ENCODE data around the gene UGP2.
A peak's percentile ranks its signal among the peaks of the same experiment; 100 is the strongest.

Gene UGP2

DNA sequence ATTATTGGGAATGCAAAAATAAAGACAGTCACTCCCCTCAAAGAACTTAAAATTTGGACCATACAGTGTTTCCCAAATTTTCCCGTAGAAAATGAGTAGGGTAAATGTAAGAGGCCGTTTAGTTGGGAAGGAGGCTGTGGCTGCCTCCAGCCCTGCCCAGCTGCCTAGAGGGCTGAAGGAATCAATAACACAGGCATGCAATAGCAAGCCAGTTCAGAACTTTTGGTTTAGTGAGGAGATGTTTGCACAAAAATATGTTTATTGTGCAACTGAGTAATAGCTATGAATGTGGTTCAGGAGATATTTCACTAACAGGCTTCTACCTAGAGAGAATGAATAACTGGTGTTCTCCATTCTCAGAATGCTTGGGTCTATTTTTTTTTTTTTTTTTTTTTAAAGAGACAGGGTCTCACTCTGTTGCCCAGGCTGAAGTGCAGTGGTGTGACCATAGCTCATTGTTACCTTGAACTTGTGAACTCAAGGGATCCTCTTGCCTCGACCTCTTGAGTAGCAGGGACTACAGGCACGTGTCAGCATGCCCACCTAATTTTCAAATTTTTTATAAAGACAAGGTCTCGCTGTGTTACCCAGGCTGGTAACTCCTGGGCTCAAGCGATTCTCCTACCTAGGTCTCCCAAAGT, 23.6 kb downstream of the UGP2 start:
- DNase-seq (ENCODE audit: low read depth in 2 of 2) = peak in 1 of 2 experiments; percentile 25

DNA sequence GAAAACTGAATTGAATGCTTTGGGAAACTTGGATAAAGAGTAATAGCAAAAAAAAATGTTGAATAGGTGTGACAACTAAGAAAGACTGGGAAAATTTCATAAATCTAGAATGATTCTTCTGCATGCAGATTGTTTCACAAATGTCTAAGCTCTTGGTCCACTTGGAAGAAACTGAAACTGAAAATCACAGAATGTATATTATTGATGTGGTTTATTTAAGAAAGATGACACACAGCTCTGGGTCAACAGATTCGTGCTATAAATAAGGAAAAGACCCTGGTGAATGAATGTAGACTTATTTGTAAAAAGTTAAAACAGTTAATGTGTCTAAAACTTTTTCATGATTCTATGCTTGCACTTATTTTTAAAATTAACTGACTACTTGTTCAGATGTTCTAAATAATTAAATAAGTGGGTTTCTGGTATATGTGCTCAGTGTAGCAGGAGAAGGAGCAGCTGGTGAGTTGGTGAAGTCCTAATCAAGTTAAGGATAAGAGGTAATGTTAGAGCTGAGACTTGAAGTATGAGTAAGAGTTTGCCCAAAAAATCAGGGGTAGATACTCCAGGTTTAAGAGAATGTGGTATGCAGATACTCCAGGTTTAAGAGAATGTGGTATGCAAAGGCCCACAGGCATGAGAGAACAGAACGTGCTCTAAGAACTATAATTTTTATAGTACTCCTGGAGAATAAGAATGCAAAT, 24.5 kb downstream of the UGP2 start:
- DNase-seq (ENCODE audit: low read depth in 2 of 2) = no peak

DNA sequence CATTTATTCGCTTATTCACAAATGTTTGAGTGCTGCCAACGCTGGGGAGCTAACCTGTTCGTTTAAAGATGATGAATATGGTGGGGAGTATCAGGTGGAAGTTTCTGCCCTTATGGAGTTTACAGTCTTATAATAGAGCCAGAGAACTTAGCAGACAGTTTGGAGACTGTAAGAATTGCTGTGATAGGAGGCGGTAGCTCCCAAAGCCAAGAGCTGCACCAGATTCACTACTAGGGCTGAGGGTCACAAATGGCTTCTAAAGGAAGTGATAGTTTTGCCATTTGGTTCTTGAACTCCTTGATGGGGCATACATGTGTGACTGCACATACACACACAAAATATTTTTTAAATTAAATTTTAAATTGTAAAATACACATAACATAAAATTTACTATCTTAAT, 29.0 kb downstream of the UGP2 start:
- no peak for DNase-seq (ENCODE audit: low read depth in 2 of 2)

DNA sequence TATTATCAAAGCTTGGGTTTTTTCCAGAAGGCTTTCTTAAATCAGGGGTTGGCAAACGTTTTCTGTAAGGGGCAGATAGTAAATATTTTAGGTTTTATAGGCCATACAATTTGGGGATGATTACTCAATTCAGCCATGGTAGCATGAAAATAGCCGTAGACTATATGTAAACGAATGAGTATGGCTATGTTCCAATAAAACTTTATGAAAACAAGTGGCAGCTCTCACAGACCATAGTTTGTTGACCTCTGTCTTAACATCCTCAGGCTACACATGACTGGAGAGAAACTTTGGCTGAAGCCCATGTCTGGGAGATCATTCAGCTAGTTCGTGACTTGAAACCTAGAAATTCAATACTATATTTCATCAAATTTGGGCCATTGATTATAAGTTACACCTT, 30.2 kb downstream of the UGP2 start:
- DNase-seq (ENCODE audit: low read depth in 2 of 2) = no peak

DNA sequence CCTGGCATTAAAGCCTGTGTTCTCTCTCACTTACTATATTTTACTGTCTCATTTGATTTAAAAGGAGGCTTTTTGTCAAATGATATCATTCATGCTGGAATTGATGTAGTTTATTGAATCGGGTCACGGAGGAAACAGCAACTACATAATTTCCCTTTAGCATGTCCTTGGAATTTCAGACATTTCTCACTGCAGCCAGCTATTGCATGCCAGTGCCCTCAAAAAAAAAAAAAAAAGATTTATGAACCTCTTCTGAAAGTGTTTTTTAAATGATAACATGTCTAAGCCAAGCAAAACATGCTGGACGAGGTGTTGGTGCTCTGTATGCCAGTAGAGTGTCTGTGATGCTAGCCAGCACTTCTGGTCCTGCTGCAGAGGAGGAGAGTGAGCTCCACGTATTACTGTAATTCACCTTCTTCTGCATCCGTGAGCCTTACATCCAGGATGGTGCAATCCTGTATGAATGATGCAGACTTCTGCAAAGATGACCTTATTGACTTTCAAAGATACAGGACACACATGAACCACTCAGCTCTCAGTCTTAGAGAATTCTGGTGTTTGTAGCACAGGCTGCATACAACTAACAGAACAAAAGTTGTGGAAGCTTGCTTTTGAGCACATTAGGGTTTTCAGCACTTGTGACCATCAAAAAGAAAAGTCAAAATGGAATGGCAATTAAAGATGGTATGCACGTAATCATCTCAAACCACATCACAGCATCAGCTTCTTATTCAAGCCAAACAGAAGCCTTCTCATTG, 31.1 kb downstream of the UGP2 start:
- DNase-seq (ENCODE audit: low read depth in 2 of 2) = no peak

DNA sequence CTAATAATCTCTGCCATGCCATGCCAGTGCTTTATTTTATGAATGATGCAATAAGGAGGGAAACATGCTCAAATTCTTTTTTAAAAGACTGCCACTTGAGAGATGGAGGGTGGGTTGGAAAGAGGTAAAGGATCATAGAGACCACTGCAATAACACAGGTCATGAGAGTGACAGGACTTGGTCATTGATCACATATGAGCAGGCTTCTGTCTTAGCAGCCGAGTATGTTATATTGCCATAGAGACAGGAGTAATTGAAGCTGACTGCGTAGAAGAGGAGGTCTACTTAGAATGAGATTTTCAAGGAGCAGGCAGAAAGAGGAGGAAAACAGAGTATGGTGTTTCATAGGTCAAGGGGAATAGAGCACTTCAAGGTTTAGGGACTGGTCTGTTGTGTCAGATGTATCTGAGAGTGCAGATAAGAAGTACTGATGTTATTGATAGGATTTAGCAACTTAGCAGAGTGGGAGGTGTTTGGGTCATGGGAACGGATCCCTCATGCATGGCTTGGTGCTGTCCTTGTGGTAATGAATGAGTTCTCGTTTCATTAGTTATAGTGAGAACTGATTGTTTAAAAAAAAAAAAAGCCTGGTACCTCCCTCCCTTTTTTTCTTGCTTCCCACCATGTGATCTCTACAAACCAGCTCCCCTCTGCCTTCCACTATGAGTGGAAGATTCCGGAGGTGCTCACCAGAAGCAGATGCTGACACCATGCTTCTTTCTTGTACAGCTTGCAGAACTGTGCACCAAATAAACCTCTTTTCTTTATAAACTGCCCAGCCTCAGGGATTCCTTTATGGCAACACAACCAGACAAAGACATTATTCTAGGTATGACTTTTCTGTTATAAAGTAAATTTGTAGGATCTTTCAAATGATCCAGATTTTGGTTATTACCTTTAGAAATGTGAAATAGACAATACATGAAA, 32.8 kb downstream of the UGP2 start:
- DNase-seq (ENCODE audit: low read depth in 2 of 2) = no peak

DNA sequence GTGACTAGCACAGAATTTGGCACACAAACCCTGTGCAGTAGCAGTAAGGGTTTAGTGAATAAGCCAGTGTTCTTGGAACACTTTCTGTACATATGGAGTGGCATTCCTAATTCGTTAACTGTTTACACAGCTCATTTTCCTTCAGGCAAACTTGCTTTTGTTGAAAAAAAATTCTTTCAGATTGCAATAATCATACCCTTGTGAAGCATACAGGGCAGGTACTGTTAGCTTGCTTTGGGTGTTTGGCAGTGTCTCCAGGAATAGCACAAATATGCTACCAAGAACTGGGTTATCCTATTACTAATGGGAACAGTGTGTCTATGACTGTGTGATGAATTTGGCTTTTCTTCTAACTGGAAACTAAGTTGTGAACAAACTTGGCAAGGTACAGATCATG, 33.4 kb downstream of the UGP2 start:
- DNase-seq (ENCODE audit: low read depth in 2 of 2) = no peak

DNA sequence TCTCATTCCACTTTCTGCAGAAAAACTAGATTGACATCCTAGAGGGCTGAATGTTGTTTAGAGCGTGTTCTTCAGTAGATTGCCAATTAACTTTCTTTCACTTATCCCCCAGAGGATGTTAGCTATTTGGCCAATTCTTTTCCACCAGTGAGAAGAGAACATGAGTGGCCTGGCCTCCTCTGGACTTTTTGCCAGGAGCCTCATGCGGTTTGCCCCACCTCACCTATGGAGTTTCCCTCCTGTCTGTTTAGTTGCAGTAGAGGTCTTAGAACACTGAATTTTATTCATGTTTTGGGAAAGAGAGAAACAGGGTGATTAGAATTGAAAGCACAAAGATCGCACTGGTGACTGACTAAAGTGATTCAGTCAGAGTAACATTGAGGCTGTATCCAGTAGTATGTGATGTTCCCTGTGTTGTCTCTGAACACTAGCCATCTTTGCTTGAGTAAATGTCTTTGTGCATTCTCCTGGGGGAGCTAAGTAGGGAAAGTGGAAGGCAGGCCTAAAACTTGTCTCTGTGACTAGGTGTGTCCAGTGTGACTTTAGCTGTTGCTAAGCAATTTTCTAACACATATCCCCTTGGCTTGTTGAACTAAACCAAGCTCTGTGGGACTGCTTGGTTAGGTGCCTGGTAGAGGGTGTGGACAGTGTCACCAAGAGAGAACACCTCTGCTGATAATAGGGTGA, 34.0 kb downstream of the UGP2 start:
- DNase-seq (ENCODE audit: low read depth in 2 of 2) = no peak

DNA sequence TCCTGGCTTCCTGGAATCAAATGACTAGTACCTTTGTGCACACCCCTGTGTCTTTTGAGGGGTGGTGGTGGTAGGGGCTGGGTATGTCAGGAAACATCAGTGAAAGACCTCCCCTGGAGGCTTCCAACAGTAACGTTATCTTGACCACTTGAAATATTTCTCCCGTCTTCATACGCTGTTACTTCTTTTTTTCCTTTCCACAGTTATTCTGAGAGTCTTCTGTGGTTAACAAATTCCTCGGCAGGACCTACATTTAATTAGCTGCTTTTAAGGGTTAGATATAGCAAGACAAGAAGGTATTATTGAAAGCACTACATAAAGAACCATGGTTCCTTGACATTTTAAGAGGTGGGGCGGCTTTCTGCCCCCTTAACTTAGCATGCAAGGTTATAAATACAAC, 34.6 kb downstream of the UGP2 start:
- no peak for DNase-seq (ENCODE audit: low read depth in 2 of 2)

DNA sequence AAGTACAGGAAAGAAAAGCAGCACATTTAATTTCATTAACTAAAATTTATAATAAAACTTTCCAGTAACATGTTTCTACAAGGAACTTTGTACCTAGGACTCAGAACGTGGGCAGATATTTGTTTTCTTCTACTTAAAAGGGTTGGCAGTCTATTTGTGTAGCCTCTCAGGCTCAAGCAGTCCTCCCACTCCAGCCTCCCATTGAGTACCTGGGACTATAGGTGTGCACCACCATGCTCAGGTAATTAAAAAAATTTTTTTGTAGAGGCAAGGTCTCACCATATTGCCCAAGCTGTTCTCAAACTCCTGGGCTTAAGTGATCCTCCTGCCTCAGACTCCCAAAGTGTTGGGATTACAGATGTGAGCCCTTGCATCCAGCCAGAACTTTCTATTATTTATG, 36.8 kb downstream of the UGP2 start:
- no peak for DNase-seq (ENCODE audit: low read depth in 2 of 2)

DNA sequence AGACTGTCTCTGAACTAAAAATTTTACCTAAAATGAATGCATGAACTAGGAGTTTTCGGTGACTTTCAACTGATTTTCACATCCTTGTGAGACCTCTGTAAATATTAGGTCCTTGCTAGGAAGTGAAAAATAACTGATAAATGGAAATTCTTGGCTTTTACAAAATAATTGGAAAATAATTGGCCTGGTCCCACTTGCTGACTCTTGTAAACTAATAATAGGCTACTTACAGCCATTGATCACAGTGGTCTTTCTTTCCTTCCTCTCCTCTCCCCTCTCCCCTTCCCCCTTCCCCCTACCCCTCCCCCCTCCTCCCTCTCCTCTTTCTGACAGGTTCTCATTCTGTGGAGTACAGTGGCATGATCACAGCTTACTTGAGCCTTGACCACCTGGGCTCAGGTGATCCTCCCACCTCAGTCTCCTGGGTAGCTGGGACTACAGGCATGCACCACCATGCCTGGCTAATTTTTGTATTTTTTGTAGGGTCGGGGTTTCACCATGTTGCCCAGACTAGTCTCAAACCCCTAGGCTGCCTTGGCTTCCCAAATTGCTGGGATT, 38.3 kb downstream of the UGP2 start:
- DNase-seq (ENCODE audit: low read depth in 2 of 2) = no peak

DNA sequence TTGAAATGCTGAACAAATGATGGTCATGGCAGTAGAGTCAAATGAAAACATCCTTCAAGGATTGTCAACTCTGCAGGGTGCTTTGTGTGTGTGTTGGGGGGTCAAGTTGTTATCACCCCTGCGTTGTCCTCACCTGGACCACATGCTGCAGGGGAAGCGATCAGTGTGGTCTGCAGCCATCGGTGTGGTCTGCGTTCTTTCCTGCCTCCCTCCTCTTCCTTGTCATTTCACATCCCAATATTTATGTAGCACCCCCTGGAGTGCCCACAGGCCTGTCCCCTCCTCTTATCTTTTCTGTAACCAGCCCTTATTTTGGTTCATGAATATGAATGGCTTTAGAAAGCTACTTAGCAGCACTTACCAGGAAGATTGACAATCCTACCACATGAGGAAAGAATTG, 38.9 kb downstream of the UGP2 start:
- no peak for DNase-seq (ENCODE audit: low read depth in 2 of 2)

DNA sequence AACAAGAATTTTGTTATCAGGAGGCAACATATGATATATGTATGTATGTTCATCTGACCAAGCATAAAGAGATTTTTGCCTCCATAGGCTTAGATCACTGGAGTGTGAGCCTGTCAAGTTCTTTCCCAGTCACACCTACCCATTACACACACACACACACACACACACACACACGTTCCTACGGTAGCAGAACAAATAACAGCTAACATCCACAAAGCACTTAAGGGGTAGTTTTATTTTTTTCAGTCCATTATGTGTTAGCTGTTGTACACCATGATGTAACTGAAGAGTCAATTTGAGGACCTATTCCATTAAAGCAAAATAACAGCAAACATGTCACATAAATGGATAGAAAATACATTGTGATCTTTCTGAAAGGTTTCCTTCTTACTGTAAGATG, 39.5 kb downstream of the UGP2 start:
- no peak for DNase-seq (ENCODE audit: low read depth in 2 of 2)

DNA sequence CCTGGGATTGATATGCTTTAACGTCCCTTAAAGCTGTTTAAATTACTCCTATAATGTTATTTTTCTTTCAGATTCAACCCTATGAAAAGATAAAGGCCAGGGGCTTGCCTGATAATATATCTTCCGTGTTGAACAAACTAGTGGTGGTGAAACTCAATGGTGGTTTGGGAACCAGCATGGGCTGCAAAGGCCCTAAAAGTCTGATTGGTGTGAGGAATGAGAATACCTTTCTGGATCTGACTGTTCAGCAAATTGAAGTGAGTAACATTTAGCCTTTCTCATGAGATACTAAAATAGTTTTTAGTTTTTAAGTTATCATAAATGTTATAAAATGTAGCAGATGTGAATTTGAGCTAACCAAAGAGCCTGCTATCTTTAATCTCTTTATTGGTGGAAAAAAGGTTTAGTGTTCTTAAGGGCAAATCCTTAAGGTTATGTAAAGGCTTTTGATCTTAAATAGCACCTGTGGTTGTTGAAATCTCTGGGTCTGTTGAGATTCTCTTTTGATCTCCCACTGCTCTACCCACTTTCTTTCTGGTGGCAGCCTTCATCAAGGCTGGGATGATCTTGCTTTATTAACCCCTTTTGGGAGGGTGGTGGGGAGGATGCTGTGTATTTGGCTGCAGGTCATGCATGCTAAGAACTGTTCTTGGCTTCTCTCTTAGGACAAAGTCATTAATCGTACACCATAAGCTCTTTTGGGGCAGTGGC, 40.9 kb downstream of the UGP2 start:
- no peak for DNase-seq (ENCODE audit: low read depth in 2 of 2)

DNA sequence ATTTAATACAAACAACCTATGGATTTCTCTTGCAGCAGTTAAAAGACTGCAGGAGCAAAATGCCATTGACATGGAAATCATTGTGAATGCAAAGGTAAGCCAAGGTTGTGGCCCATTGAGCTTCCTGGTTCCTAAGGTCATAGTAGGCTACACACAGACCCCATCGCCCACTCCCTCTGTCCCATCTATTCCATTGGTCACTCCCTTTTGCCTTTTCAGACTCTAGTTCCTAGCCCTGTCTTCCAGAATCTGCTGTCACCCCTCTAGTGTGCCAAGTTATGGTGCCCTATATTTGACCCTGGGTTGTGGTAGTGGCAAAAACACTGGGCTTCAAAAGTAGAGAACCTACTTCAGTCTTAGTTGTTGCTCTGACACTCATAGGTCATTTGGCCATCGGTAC, 44.7 kb downstream of the UGP2 start:
- no peak for DNase-seq (ENCODE audit: low read depth in 2 of 2)

DNA sequence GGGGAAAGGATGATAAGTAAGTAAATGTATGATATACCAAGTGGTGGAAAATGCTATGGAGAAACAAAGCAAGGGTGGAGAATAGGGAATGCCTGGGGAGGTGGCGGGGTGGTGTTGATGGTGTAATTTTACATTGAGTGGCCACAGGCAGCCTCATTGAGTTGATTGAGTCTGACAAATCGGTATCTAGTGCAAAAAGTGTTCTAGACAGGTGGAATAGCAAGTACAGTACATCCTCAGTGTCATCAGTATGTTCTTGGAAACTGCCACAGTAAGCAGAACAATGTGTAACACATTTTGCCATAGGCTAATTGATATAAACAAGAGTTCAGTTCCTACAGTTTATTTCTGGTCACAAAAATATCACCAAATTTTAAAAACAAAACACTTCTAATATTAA, 46.4 kb downstream of the UGP2 start:
- no peak for DNase-seq (ENCODE audit: low read depth in 2 of 2)

DNA sequence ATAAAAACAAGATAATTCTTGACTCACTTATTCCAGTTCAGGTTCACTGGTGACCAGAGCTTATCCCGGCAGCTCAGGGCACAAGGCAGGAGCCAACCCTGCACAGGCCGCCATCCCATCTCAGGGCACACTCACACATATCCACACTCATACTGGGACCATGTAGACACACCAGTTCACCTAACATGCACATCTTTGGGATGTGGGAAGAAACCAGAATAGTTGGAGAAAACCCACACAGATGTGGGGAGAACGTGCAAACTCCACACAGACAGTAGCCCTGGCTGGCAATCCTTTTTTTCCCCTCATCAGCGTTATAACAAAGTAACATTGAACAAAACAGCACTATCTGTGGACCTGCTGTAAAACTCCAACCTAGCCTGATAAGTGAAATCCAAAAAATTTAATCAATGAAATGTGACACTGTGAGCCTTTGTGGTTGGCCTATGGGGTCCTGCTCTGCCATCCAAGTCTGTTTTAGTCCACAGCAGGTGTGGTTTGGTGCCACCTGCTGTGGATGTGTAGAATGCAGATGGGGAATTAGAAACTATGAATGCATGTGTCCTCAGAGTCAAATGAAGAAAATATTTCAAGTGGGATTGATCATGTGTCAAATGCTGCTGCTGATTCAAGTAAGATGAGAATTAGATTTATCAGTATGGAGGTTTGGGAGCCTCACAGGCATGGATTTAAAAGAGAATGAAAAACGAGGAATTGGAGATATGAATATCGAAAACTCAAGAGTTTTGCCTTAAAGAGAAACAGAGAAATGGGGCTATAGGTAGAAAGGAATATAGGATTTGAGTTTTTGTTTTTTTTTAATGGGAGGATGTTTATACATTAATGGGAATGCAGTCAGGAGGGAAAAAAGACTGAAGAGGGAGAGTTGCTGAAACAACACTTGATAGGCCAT, 47.0 kb downstream of the UGP2 start:
- DNase-seq (ENCODE audit: low read depth in 2 of 2) = peak in 1 of 2 experiments; percentile 17

DNA sequence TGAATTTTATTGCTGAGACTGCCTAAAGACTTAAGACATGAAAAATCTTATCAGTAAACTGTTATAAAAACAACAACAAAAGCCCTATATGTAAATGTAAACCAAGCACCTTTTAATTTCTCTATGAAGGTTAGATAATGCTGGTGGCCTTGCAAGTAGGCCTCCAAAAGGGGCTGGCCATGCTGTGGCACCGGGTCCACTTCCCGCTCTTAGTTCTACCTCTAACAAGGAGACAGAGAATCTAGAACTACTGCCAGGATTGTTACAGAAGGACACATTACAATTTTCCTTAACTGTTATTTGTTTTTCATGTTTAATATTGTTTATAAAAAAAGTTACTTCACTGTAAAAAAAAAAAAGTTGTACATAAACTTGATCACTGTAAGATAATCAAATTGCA, 49.0 kb downstream of the UGP2 start:
- DNase-seq (ENCODE audit: low read depth in 2 of 2) = no peak

DNA sequence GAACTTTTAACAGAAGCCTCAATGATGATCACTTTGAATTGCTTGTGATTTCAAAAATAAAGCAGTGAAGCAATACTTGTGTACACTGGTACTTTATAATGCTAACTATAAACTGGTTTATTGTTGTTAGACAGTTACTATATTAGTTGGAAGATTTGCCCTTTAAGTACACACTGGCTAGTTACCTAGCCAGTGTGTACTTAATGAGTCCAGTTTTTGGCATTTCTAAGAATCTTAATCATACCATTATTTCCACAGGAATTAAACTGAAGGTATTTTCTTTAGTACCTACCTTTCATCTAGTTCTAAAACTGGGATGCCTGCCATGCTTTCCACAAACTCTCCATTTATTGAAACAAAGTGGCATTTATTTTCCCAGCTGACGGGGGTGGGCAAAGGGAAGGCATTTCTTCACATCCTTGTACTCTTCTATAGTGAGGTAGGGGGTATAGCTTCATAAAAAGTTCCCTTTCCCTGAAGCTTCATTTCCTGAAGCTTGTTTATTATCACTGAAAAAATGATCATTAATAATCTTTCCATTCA, 49.9 kb downstream of the UGP2 start:
- DNase-seq (ENCODE audit: low read depth in 2 of 2) = no peak

Measured in fibroblast of skin of left quadriceps (primary cell).